ENCODE results near the gene LIPI. TPM values are rescaled to one million over a fixed set of nuclear protein-coding genes. Genes with fewer than 3 reads are reported as not detected.
"Not testable (repeated sequence)": the region's sequence is repeated elsewhere in the genome, so short reads cannot be mapped to it uniquely, and the experiment has no call there.

The LIPI gene
- polyA plus RNA-seq, 1 donor, result 0.38 TPM

GRCh38 chr21:14119038-14119437 lies 91.7 kb downstream of the LIPI start:
- no peak for DNase-seq

- DNase-seq, result no peak
Measured at GRCh38 chr21:14116080-14116481, 94.7 kb downstream of the LIPI start.

GRCh38 chr21:14115646-14116045 lies 95.1 kb downstream of the LIPI start:
- DNase-seq, result no peak

- no peak for DNase-seq
Measured at GRCh38 chr21:14114251-14114650, 96.5 kb downstream of the LIPI start.

- DNase-seq, result not testable (repeated sequence)
Measured at GRCh38 chr21:14104564-14104963, 106.2 kb downstream of the LIPI start.

GRCh38 chr21:14099570-14099969 lies 111.2 kb downstream of the LIPI start:
- no peak for DNase-seq

GRCh38 chr21:14097881-14098499 lies 112.8 kb downstream of the LIPI start:
- DNase-seq, result no peak

GRCh38 chr21:14096577-14096976 lies 114.2 kb downstream of the LIPI start:
- DNase-seq, result no peak

GRCh38 chr21:14096172-14096571 lies 114.6 kb downstream of the LIPI start:
- no peak for DNase-seq

- no peak for DNase-seq
Measured at GRCh38 chr21:14095056-14095455, 115.7 kb downstream of the LIPI start.

- no peak for DNase-seq
Measured at GRCh38 chr21:14092834-14093560, 117.8 kb downstream of the LIPI start.

- not testable (repeated sequence) for DNase-seq
Measured at GRCh38 chr21:14090184-14090583, 120.6 kb downstream of the LIPI start.

GRCh38 chr21:14088391-14088790 lies 122.4 kb downstream of the LIPI start:
- no peak for DNase-seq

GRCh38 chr21:14086553-14086952 lies 124.2 kb downstream of the LIPI start:
- DNase-seq, result no peak

- no peak for DNase-seq
Measured at GRCh38 chr21:14084701-14085100, 126.1 kb downstream of the LIPI start.

- DNase-seq, result no peak
Measured at GRCh38 chr21:14084068-14084501, 126.7 kb downstream of the LIPI start.

- no peak for DNase-seq
Measured at GRCh38 chr21:14080764-14081096, 130.0 kb downstream of the LIPI start.

GRCh38 chr21:14080040-14080763 lies 130.6 kb downstream of the LIPI start:
- no peak for DNase-seq

GRCh38 chr21:14078746-14079375 lies 131.9 kb downstream of the LIPI start:
- DNase-seq, result no peak

- DNase-seq, result no peak
Measured at GRCh38 chr21:14076143-14076806, 134.5 kb downstream of the LIPI start.

- no peak for DNase-seq
Measured at GRCh38 chr21:14075346-14076142, 135.2 kb downstream of the LIPI start.
